HCT116 (cell line): Measurements from ENCODE around the gene CDKAL1. TPM values are rescaled to one million over a fixed set of nuclear protein-coding genes. Genes with fewer than 3 reads are reported as not detected.

Source experiments
- ATAC-seq: fragments of 200-7000 bp; cut with Tn5 transposase; 2 replicates; pipeline ENCODE4 v1.9.1; 2020; ENCODE audit warnings: mild to moderate bottlenecking, moderate library complexity
- BruUV-seq: library from RNA; stranded (reverse); fragments of 400-500 nt; replicated peaks from 2 replicates; lab custom pipeline; 2021; lab: Mats Ljungman, UMichigan
- CTCF ChIA-PET: fragments of 300-600 bp; sonication (Branson Sonifier 250); formaldehyde crosslinking; loops from one replicate; lab custom pipeline; 2021; ENCODE audit warnings: antibody characterized with exemption; lab: Charles Lee
- POLR2A ChIA-PET: fragments of 300-600, 350-600 bp; sonication (Branson Sonifier 250); formaldehyde crosslinking; loops from one replicate; lab custom pipeline; 2021; ENCODE audit warnings: antibody characterized with exemption; lab: Charles Lee
- RAD21 ChIA-PET, 2 experiments: fragments of 300-600 bp; sonication (Branson Sonifier 250); formaldehyde crosslinking; loops; one replicate each; lab custom pipeline; 2023; ENCODE audit warnings: low total read pairs in 2 of 2; ENCODE audit not compliant: uncharacterized antibody in 2 of 2, unreplicated experiment in 2 of 2, low non-redundant PET in 1 of 2; lab: Charles Lee
- DNase-seq: peaks from one replicate; pipeline ENCODE4 v3.0.0-alpha.2; 2010; ENCODE audit warnings: low read depth, low spot score
- H2AFZ ChIP-seq: fragments of 200-600 bp; shearing (Covaris generic), sonication (generic); 2 replicates; pipeline ENCODE4 v1.6.1; 2017; ENCODE audit warnings: low read depth, mixed run types, mixed read lengths, antibody characterized with exemption, low read length; ENCODE audit not compliant: poor library complexity, severe bottlenecking
- H3K27ac ChIP-seq: 2 replicates; pipeline ENCODE4 v1.5.1; 2012; ENCODE audit warnings: low read depth, low read length
- H3K27me3 ChIP-seq: fragments of 200-600 bp; sonication (generic); 2 replicates; pipeline ENCODE4 v1.6.1; 2016; ENCODE audit warnings: mixed run types, low read length, mixed read lengths; ENCODE audit not compliant: insufficient read depth
- H3K36me3 ChIP-seq, 2 experiments: fragments of 200-500 bp in 1 of 2; fragments of 200-600 bp in 1 of 2; sonication (Bioruptor generic) in 1 of 2; sonication (generic) in 1 of 2; 2 replicates each; pipeline versions ENCODE4 v1.5.1 to v1.6.1; 2014 to 2016; ENCODE audit warnings: low read length in 2 of 2, inconsistent platforms in 1 of 2, mixed read lengths in 1 of 2, mixed run types in 1 of 2; ENCODE audit not compliant: insufficient read depth in 2 of 2, control insufficient read depth in 1 of 2
- H3K4me1 ChIP-seq, 2 experiments: fragments of 200-600 bp in 1 of 2; sonication (generic) in 1 of 2; 2 replicates each; pipeline versions ENCODE4 v1.5.1 to v1.6.1; 2012 to 2017; ENCODE audit warnings: low read length in 2 of 2, inconsistent platforms in 1 of 2, mild to moderate bottlenecking in 1 of 2, mixed read lengths in 1 of 2, mixed run types in 1 of 2, moderate library complexity in 1 of 2; ENCODE audit not compliant: insufficient read depth in 2 of 2, control insufficient read depth in 1 of 2
- H3K4me2 ChIP-seq: fragments of 200-600 bp; sonication (generic); 2 replicates; pipeline ENCODE4 v1.6.1; 2017; ENCODE audit warnings: mixed run types, low read length, mixed read lengths
- H3K4me3 ChIP-seq, 2 experiments: fragments of 200-600 bp in 1 of 2; sonication (generic) in 1 of 2; replicated peaks in 1 of 2; 2 replicates each; pipeline ENCODE4 v1.5.1; 2011 to 2016; ENCODE audit warnings: low read length in 2 of 2, control low read depth in 1 of 2, low read depth in 1 of 2, mild to moderate bottlenecking in 1 of 2, mixed read lengths in 1 of 2, mixed run types in 1 of 2
- H3K79me2 ChIP-seq: fragments of 200-600 bp; sonication (generic); 2 replicates; pipeline ENCODE4 v1.6.1; 2017; ENCODE audit warnings: mild to moderate bottlenecking, mixed run types, low read length, moderate library complexity, mixed read lengths; ENCODE audit not compliant: insufficient read depth
- H3K9ac ChIP-seq: fragments of 200-600 bp; sonication (generic); 2 replicates; pipeline ENCODE4 v1.6.1; 2016; ENCODE audit warnings: low read length, mixed read lengths
- H3K9me2 ChIP-seq: fragments of 200-600 bp; sonication (generic), shearing (Covaris generic); 2 replicates; pipeline ENCODE4 v1.6.1; 2017; ENCODE audit warnings: mixed run types, mild to moderate bottlenecking, moderate library complexity; ENCODE audit not compliant: insufficient read depth
- H3K9me3 ChIP-seq, 2 experiments: fragments of 200-500 bp in 1 of 2; fragments of 200-600 bp in 1 of 2; sonication (Bioruptor generic) in 1 of 2; sonication (generic) in 1 of 2; 2 replicates each; pipeline ENCODE4 v1.6.1; 2014 to 2017; ENCODE audit warnings: low read length in 2 of 2, mixed read lengths in 2 of 2, inconsistent platforms in 1 of 2, low read depth in 1 of 2, mild to moderate bottlenecking in 1 of 2, mixed run types in 1 of 2, moderate library complexity in 1 of 2; ENCODE audit not compliant: control insufficient read depth in 1 of 2, insufficient read depth in 1 of 2
- H4K20me1 ChIP-seq: fragments of 200-600 bp; sonication (generic), shearing (Covaris generic); 2 replicates; pipeline ENCODE4 v1.6.1; 2017; ENCODE audit warnings: mixed run types, mild to moderate bottlenecking, moderate library complexity; ENCODE audit not compliant: insufficient read depth
- CBX3 ChIP-seq: IDR thresholded peaks from 2 replicates; pipeline ENCODE4 v1.6.1; 2012; ENCODE audit warnings: low read depth
- CEBPB ChIP-seq: IDR thresholded peaks from 2 replicates; pipeline ENCODE4 v1.6.1; 2012; ENCODE audit warnings: low read depth
- EGR1 ChIP-seq: IDR thresholded peaks from 2 replicates; pipeline ENCODE4 v1.6.1; 2012; ENCODE audit warnings: low read depth
- EZH2 ChIP-seq: fragments of 200-600 bp; sonication (generic); IDR thresholded peaks from 2 replicates; pipeline ENCODE4 v1.6.1; 2017; ENCODE audit warnings: antibody characterized with exemption, mixed run types
- EZH2phosphoT487 ChIP-seq: fragments of 200-600 bp; IDR thresholded peaks from 2 replicates; pipeline ENCODE4 v1.6.1; 2018; ENCODE audit warnings: antibody characterized with exemption, borderline replicate concordance
- FOSL1 ChIP-seq: IDR thresholded peaks from 2 replicates; pipeline ENCODE4 v1.6.1; 2012; ENCODE audit warnings: low read depth
- JUND ChIP-seq: IDR thresholded peaks from 2 replicates; pipeline ENCODE4 v1.6.1; 2012
- POLR2A ChIP-seq: IDR thresholded peaks from 2 replicates; pipeline ENCODE4 v1.7.0; 2011; ENCODE audit warnings: borderline replicate concordance; ENCODE audit not compliant: insufficient read depth, insufficient read length; ENCODE audit errors: extremely low read depth
- RAD21 ChIP-seq: IDR thresholded peaks from 2 replicates; pipeline ENCODE4 v1.6.1; 2012; ENCODE audit warnings: low read depth, mild to moderate bottlenecking
- SIN3A ChIP-seq: IDR thresholded peaks from 2 replicates; pipeline ENCODE4 v1.6.1; 2012; ENCODE audit warnings: low read depth
- SP1 ChIP-seq: IDR thresholded peaks from 2 replicates; pipeline ENCODE4 v1.6.1; 2012; ENCODE audit warnings: low read depth
- SRF ChIP-seq: IDR thresholded peaks from 2 replicates; pipeline ENCODE4 v1.6.1; 2012; ENCODE audit warnings: low read depth
- TCF7L2 ChIP-seq: IDR thresholded peaks from 2 replicates; pipeline ENCODE4 v1.7.0; 2011; ENCODE audit warnings: borderline replicate concordance, inconsistent platforms; ENCODE audit not compliant: insufficient read depth, insufficient read length; ENCODE audit errors: extremely low read depth
- YY1 ChIP-seq: IDR thresholded peaks from 2 replicates; pipeline ENCODE4 v1.6.1; 2011; ENCODE audit warnings: low read length, low read depth, moderate library complexity, mild to moderate bottlenecking; ENCODE audit not compliant: insufficient replicate concordance; ENCODE audit errors: extremely low read depth
- ZFX ChIP-seq: fragments of 450-650 bp; IDR thresholded peaks from 2 replicates; pipeline ENCODE4 v1.6.1; 2017
- ZNF274 ChIP-seq: fragments of 200-500 bp; sonication (Bioruptor generic); IDR thresholded peaks from 2 replicates; pipeline ENCODE4 v1.6.1; 2014; ENCODE audit warnings: mild to moderate bottlenecking, low read depth, low read length, inconsistent platforms
- intact Hi-C: fragments of 100-400 bp; cut with micrococcal nuclease; formaldehyde crosslinking; loops from 2 replicates; pipeline ENCODE4 v1.10.0; 2022
- total RNA-seq: library from RNA; stranded (reverse); gene quantifications from one replicate; pipeline ENCODE4 v1.2.1, GENCODE V29; 2021; ENCODE audit not compliant: unreplicated experiment
- TF ChIP-seq, protein P1 (sequence below): IDR thresholded peaks from 2 replicates; pipeline ENCODE4 v1.6.1; 2012
- TF ChIP-seq, protein P2 (sequence below): IDR thresholded peaks from 2 replicates; pipeline ENCODE4 v1.6.1; 2012; ENCODE audit warnings: low read depth
- TF ChIP-seq, protein P3 (sequence below): IDR thresholded peaks from 2 replicates; pipeline ENCODE4 v1.6.1; 2011; ENCODE audit warnings: mild to moderate bottlenecking, low read length, moderate library complexity; ENCODE audit not compliant: insufficient replicate concordance; ENCODE audit errors: extremely low read depth

The CDKAL1 gene
- total RNA-seq, 1 experiment from 2014 or later = 14.9 TPM

DNA sequence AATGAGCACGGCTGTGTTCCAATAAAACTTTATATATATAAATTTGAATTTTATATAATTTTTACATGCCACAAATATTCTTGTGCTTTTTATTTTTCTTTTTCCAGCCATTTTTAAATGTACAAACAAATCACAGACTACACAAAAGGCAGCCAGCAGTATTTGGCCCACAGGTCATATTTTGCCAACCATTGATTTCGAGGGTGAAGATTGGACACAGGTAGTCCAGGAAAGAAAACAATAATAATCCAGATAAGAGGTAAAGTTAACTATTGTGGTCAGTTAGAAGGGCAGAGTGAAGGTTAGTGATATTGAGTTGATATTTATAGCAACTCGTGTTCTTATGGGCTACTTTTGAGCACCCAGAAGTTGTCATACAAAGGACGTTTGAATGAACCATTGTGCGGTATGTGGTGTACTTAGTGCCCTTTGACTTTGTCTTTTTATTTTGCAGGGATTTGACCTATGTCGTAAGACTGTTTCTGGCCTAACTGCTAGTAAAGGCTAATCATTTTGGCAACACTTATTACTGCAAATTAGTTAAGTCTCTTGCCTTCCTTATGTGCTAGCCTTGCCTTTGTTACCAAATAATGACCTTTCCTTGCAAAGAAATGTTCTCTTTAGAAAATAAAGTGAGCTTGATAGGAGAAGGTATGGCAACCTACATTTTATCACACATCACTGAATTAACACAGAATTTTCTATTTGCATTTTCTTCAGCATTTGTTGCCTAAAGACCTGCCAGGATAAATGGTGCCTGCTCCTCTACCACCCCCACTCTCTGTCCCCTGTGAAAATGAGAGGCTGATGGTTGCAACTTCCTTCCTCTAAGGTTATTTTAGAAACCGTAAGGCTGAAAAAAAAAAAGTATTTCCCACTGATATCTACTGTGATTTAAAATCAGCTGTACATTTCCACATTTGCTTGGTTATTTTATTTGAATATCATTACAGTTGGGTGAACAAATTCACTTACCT, 565.4 kb downstream of the CDKAL1 start:
- H3K4me3 ChIP-seq = no peak overlapping the region
- H3K9me2 ChIP-seq = no peaks in the 10 kb centered on the region
- ATAC-seq = no peak
- H4K20me1 ChIP-seq = no peaks in the 10 kb centered on the region
- TF ChIP-seq FOSL1 = no peak
- TF ChIP-seq EZH2 = no peak
- no peak for TF ChIP-seq CEBPB
- no peak for TF ChIP-seq ZFX
- TF ChIP-seq RAD21 = no peak
- TF ChIP-seq TCF7L2 = no peak
- no peak for TF ChIP-seq POLR2A
- no peak for TF ChIP-seq CBX3
- no peak for TF ChIP-seq SIN3A
- TF ChIP-seq EGR1 = no peak
- TF ChIP-seq EZH2phosphoT487 = no peak
- TF ChIP-seq, protein P1, sequence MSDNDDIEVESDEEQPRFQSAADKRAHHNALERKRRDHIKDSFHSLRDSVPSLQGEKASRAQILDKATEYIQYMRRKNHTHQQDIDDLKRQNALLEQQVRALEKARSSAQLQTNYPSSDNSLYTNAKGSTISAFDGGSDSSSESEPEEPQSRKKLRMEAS = no peak
- TF ChIP-seq, protein P2, sequence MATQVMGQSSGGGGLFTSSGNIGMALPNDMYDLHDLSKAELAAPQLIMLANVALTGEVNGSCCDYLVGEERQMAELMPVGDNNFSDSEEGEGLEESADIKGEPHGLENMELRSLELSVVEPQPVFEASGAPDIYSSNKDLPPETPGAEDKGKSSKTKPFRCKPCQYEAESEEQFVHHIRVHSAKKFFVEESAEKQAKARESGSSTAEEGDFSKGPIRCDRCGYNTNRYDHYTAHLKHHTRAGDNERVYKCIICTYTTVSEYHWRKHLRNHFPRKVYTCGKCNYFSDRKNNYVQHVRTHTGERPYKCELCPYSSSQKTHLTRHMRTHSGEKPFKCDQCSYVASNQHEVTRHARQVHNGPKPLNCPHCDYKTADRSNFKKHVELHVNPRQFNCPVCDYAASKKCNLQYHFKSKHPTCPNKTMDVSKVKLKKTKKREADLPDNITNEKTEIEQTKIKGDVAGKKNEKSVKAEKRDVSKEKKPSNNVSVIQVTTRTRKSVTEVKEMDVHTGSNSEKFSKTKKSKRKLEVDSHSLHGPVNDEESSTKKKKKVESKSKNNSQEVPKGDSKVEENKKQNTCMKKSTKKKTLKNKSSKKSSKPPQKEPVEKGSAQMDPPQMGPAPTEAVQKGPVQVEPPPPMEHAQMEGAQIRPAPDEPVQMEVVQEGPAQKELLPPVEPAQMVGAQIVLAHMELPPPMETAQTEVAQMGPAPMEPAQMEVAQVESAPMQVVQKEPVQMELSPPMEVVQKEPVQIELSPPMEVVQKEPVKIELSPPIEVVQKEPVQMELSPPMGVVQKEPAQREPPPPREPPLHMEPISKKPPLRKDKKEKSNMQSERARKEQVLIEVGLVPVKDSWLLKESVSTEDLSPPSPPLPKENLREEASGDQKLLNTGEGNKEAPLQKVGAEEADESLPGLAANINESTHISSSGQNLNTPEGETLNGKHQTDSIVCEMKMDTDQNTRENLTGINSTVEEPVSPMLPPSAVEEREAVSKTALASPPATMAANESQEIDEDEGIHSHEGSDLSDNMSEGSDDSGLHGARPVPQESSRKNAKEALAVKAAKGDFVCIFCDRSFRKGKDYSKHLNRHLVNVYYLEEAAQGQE = no peak
- no peak for TF ChIP-seq SP1
- TF ChIP-seq YY1 = no peak
- no peak for TF ChIP-seq ZNF274
- no peak for TF ChIP-seq SRF
- TF ChIP-seq JUND = no peak
- TF ChIP-seq, protein P3, sequence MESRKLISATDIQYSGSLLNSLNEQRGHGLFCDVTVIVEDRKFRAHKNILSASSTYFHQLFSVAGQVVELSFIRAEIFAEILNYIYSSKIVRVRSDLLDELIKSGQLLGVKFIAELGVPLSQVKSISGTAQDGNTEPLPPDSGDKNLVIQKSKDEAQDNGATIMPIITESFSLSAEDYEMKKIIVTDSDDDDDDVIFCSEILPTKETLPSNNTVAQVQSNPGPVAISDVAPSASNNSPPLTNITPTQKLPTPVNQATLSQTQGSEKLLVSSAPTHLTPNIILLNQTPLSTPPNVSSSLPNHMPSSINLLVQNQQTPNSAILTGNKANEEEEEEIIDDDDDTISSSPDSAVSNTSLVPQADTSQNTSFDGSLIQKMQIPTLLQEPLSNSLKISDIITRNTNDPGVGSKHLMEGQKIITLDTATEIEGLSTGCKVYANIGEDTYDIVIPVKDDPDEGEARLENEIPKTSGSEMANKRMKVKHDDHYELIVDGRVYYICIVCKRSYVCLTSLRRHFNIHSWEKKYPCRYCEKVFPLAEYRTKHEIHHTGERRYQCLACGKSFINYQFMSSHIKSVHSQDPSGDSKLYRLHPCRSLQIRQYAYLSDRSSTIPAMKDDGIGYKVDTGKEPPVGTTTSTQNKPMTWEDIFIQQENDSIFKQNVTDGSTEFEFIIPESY = no peak
- DNase-seq = no peak
- intact Hi-C loops = no loop called here
- peaks cover 10 to 24% of the 10 kb centered on the region in 2 experiments; a peak in 2 of 4 replicates for H3K4me1 ChIP-seq
- BruUV-seq = no TSS peak
- H3K27me3 ChIP-seq = no peaks in the 10 kb centered on the region
- no peak overlapping the region for H2AFZ ChIP-seq
- no peaks in the 10 kb centered on the region for H3K9me3 ChIP-seq
- ChIA-PET CTCF (no interaction called here), POLR2A (no interaction called here), RAD21 (no interaction called here)
- H3K27ac ChIP-seq = no peak overlapping the region
- no peak overlapping the region for H3K4me2 ChIP-seq
- H3K79me2 ChIP-seq = no peaks in the 10 kb centered on the region
- no peaks in the 10 kb centered on the region for H3K36me3 ChIP-seq
- H3K9ac ChIP-seq = no peak overlapping the region
